Kidney (tissue), 14 donors: ENCODE results near the gene PHACTR2. TPM values are rescaled to one million over a fixed set of nuclear protein-coding genes. Genes with fewer than 3 reads are reported as not detected.
"Not testable (repeated sequence)": the region's sequence is repeated elsewhere in the genome, so short reads cannot be mapped to it uniquely, and the experiment has no call there.

Source experiments
- DNase-seq, 5 donors: peaks; one replicate each; pipeline ENCODE4 v3.0.0-alpha.2; 2013 to 2020
- FAIRE-seq: peaks from 2 replicates; lab custom pipeline; 2012; peaks lifted over from hg19 to GRCh38; lab: Jason Lieb, UNC
- H3K27ac ChIP-seq, 2 donors: one replicate each; pipeline ENCODE4 v1.7.0; 2013; ENCODE audit warnings: low read depth in 2 of 2, low read length in 2 of 2, inconsistent platforms in 1 of 2
- H3K27me3 ChIP-seq: one replicate; pipeline ENCODE4 v1.7.1; 2013; ENCODE audit warnings: low read length, inconsistent platforms; ENCODE audit not compliant: control insufficient read depth, insufficient read depth
- H3K36me3 ChIP-seq, 3 donors: one replicate each; pipeline versions ENCODE4 v1.7.0 to v1.7.1; 2013; ENCODE audit warnings: low read length in 3 of 3, control low read depth in 1 of 3, inconsistent platforms in 1 of 3; ENCODE audit not compliant: insufficient read depth in 3 of 3, control insufficient read depth in 2 of 3
- H3K4me1 ChIP-seq, 3 donors: one replicate each; pipeline versions ENCODE4 v1.7.0 to v1.7.1; 2013; ENCODE audit warnings: low read length in 3 of 3, inconsistent platforms in 1 of 3, low read depth in 1 of 3; ENCODE audit not compliant: control insufficient read depth in 2 of 3, insufficient read depth in 2 of 3
- H3K4me3 ChIP-seq, 3 donors: one replicate each; pipeline versions ENCODE4 v1.7.0 to v1.8.1; 2013; ENCODE audit warnings: low read length in 3 of 3, control low read depth in 1 of 3, inconsistent platforms in 1 of 3
- H3K9ac ChIP-seq, 3 donors: one replicate each; pipeline versions ENCODE4 v1.7.0 to v1.7.1; 2013; ENCODE audit warnings: low read length in 3 of 3, control low read depth in 1 of 3, inconsistent platforms in 1 of 3
- H3K9me3 ChIP-seq, 3 donors: one replicate each; pipeline versions ENCODE4 v1.7.0 to v1.7.1; 2013; ENCODE audit warnings: low read length in 3 of 3, control low read depth in 1 of 3, inconsistent platforms in 1 of 3; ENCODE audit not compliant: control insufficient read depth in 2 of 3, insufficient read depth in 1 of 3
- intact Hi-C: fragments of 100-400 bp; cut with DNase I; formaldehyde crosslinking; loops from one replicate; pipeline ENCODE4 v1.11.1; 2022
- polyA plus RNA-seq: library from polyadenylated mRNA; stranded (reverse); fragments of 350-450 nt; fragmentation: Illumina TruSeq; extraction: RNeasy Lipid Tissue Mini Kit (QIAGEN cat#74804); gene quantifications from one replicate; pipeline ENCODE4 v1.2.3, GENCODE V29; 2014; ENCODE audit warnings: low read depth, low replicate concordance; ENCODE audit not compliant: insufficient read depth
- total RNA-seq: library from RNA; stranded (reverse); fragmentation: NEBNext Ultra II Directional; extraction: Animal tissue kit (Norgen Biotek cat#: 25700); gene quantifications from one replicate; pipeline ENCODE4 v1.2.1, GENCODE V29; 2021
- TF ChIP-seq, protein P1 (sequence below): IDR thresholded peaks from 3 replicates; pipeline ENCODE4 v1.5.1; 2012; ENCODE audit warnings: mild to moderate bottlenecking, moderate library complexity, borderline replicate concordance; ENCODE audit not compliant: insufficient read depth; ENCODE audit errors: extremely low read depth
- donor health status: control.
- donor health status: control.
- donor health status: control.
- donor health status: control.
- donor health status: control.
- donor health status: DM: yes; HTN: yes; CAD: no.
- donor health status: Normal renal cell carcinoma (clear cell type).

The PHACTR2 gene
- total and polyA plus RNA-seq, 2 donors from 2014 or later = 3.5 to 56.1 TPM

- Histone ChIP-seq H3K27ac (no peak overlapping the region), H3K4me1 (no peaks in the 10 kb centered on the region), H3K27me3 (no peaks in the 10 kb centered on the region), H3K4me3 (no peak overlapping the region), H3K9me3 (no peaks in the 10 kb centered on the region), H3K9ac (no peak overlapping the region), H3K36me3 (no peaks in the 10 kb centered on the region)
- TF ChIP-seq, protein P1, sequence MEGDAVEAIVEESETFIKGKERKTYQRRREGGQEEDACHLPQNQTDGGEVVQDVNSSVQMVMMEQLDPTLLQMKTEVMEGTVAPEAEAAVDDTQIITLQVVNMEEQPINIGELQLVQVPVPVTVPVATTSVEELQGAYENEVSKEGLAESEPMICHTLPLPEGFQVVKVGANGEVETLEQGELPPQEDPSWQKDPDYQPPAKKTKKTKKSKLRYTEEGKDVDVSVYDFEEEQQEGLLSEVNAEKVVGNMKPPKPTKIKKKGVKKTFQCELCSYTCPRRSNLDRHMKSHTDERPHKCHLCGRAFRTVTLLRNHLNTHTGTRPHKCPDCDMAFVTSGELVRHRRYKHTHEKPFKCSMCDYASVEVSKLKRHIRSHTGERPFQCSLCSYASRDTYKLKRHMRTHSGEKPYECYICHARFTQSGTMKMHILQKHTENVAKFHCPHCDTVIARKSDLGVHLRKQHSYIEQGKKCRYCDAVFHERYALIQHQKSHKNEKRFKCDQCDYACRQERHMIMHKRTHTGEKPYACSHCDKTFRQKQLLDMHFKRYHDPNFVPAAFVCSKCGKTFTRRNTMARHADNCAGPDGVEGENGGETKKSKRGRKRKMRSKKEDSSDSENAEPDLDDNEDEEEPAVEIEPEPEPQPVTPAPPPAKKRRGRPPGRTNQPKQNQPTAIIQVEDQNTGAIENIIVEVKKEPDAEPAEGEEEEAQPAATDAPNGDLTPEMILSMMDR = no peak
- intact Hi-C loops = no loop called here
- no peak for FAIRE-seq
- DNase-seq = no peak
These were observed 30.6 kb upstream of the PHACTR2 start for GRCh38 chr6:143647191-143647590.

- Histone ChIP-seq H3K9ac (no peak overlapping the region), H3K27ac (no peak overlapping the region), H3K9me3 (no peaks in the 10 kb centered on the region), H3K4me3 (no peak overlapping the region), H3K36me3 (no peaks in the 10 kb centered on the region), H3K27me3 (no peaks in the 10 kb centered on the region), H3K4me1 (no peaks in the 10 kb centered on the region)
- intact Hi-C loops = no loop called here
- TF ChIP-seq, protein P1 = no peak
- FAIRE-seq (no peak), DNase-seq (no peak)
These were observed 30.0 kb upstream of the PHACTR2 start for GRCh38 chr6:143647732-143648131.

GRCh38 chr6:143649319-143649718 lies 28.4 kb upstream of the PHACTR2 start:
- FAIRE-seq, H3K4me3 ChIP-seq, intact Hi-C loops, H3K27me3 ChIP-seq, H3K27ac ChIP-seq, H3K9ac ChIP-seq, H3K4me1 ChIP-seq, DNase-seq, H3K9me3 ChIP-seq, H3K36me3 ChIP-seq: not testable (repeated sequence)

- DNase-seq, H3K4me3 ChIP-seq, intact Hi-C loops, H3K27ac ChIP-seq, H3K27me3 ChIP-seq, FAIRE-seq, H3K9me3 ChIP-seq, H3K36me3 ChIP-seq, H3K4me1 ChIP-seq, H3K9ac ChIP-seq: not testable (repeated sequence)
These were observed 26.4 kb upstream of the PHACTR2 start for GRCh38 chr6:143651328-143651727.
